ENCODE results near the gene CCL25.
"Not testable (repeated sequence)": the region's sequence is repeated elsewhere in the genome, so short reads cannot be mapped to it uniquely, and the experiment has no call there.

The CCL25 gene

GRCh38 chr19:8087876-8088275, 35.3 kb downstream of the CCL25 start:
- no peak for DNase-seq

GRCh38 chr19:8088752-8089663, 36.4 kb downstream of the CCL25 start:
- no peak for DNase-seq

GRCh38 chr19:8089664-8090601, 37.4 kb downstream of the CCL25 start:
- no peak for DNase-seq

GRCh38 chr19:8090950-8091349, 38.4 kb downstream of the CCL25 start:
- no peak for DNase-seq

- DNase-seq, result no peak
Measured at GRCh38 chr19:8093740-8094139, 41.2 kb downstream of the CCL25 start.

GRCh38 chr19:8094336-8094735, 41.8 kb downstream of the CCL25 start:
- DNase-seq, result no peak

GRCh38 chr19:8095354-8095886, 42.9 kb downstream of the CCL25 start:
- no peak for DNase-seq

- DNase-seq, result no peak
Measured at GRCh38 chr19:8096071-8096470, 43.5 kb downstream of the CCL25 start.

GRCh38 chr19:8097198-8097597, 44.6 kb downstream of the CCL25 start:
- no peak for DNase-seq

- DNase-seq, result no peak
Measured at GRCh38 chr19:8097681-8098567, 45.4 kb downstream of the CCL25 start.

GRCh38 chr19:8101311-8101710, 48.8 kb downstream of the CCL25 start:
- no peak for DNase-seq

GRCh38 chr19:8101910-8102309, 49.4 kb downstream of the CCL25 start:
- not testable (repeated sequence) for DNase-seq

- DNase-seq, result no peak
Measured at GRCh38 chr19:8105471-8105870, 52.9 kb downstream of the CCL25 start.

GRCh38 chr19:8107301-8107903, 54.8 kb downstream of the CCL25 start:
- no peak for DNase-seq

- no peak for DNase-seq
Measured at GRCh38 chr19:8108560-8109445, 56.2 kb downstream of the CCL25 start.

GRCh38 chr19:8109455-8109854, 56.9 kb downstream of the CCL25 start:
- DNase-seq, result no peak

GRCh38 chr19:8109890-8110662, 57.5 kb downstream of the CCL25 start:
- no peak for DNase-seq

GRCh38 chr19:8110931-8111330, 58.4 kb downstream of the CCL25 start:
- no peak for DNase-seq

GRCh38 chr19:8111376-8111775, 58.8 kb downstream of the CCL25 start:
- no peak for DNase-seq
